Heart left ventricle (tissue), 13 donors: ENCODE data around the gene PRKN.

Experiments used
- CTCF ChIP-seq, 12 donors: fragments of 200-600 bp; sonication (generic) in 4 of 12; IDR thresholded peaks; one replicate each; pipeline versions ENCODE4 v1.5.0 to v1.8.0; 2018 to 2022; ENCODE audit warnings: antibody characterized with exemption in 12 of 12, mild to moderate bottlenecking in 5 of 12
- POLR2A ChIP-seq, 2 donors: fragments of 450-650 bp; IDR thresholded peaks; one replicate each; pipeline ENCODE4 v1.6.1; 2017; ENCODE audit warnings: antibody characterized with exemption in 2 of 2, mild to moderate bottlenecking in 2 of 2, moderate library complexity in 2 of 2
- donor health status: ischemic (EF 13 %, LVEDD 7.1; RV severe dilation, severe dysfunction).
- donor health status: DM: no; HTN: yes; CAD: no.
- donor health status: DM: no; HTN: no; CAD: no.
- donor health status: ischemic (EF 25% LVEDD 6.9; RV normal size, moderate dysfunction).
- donor health status: ischemic (EF 25% LVEDD 5.7; RV mildly dilated, moderate dysfunction).
- donor health status: ischemic (EF 35%, LVEDD 5.7; RV mildly dilated, moderate dysfunction).
- donor health status: nonischemic (EF 11% LVEDD 7.7; RV severe dilation, severe dysfunction).
- donor health status: DM: yes; HTN: yes; CAD: no.
- donor health status: PGD.
- donor health status: ischemic (EF 29% LVEDD 5.4; RV normal size, mild dysfunction).
- donor health status: nonischemic (EF 23%, LVEDD 6.1; RV moderate dilation, normal function).

- TF ChIP-seq POLR2A (IDR thresholded peaks at IDR 0.05) (no peak), CTCF (IDR thresholded peaks at IDR 0.05) (no peak)
Observed at GRCh38 chr6:162226803-162227202, 500.8 kb downstream of the PRKN start.
